GM10266 (cell line): Measurements from ENCODE around the gene PTPRE.

Source experiments
- DNase-seq: peaks from one replicate; pipeline ENCODE4 v3.0.0; 2012; ENCODE audit errors: extremely low spot score
- CTCF ChIP-seq: IDR thresholded peaks from 2 replicates; pipeline ENCODE4 v1.5.1; 2012; ENCODE audit warnings: mild to moderate bottlenecking, low read depth; ENCODE audit not compliant: control insufficient read depth, insufficient read depth; ENCODE audit errors: missing control alignments

PTPRE gene

GRCh38 chr10:128080231-128080630 lies 173.3 kb downstream of the PTPRE start:
- no peak for TF ChIP-seq CTCF

GRCh38 chr10:128080641-128081040 lies 173.7 kb downstream of the PTPRE start:
- TF ChIP-seq CTCF: no peak
- no peak for DNase-seq

More at GRCh38 chr10:128080231-128080630, 173.3 kb downstream of the PTPRE start:
- DNase-seq: no peak

GRCh38 chr10:128081222-128081621 lies 174.3 kb downstream of the PTPRE start:
- TF ChIP-seq CTCF: no peak
- DNase-seq: no peak

GRCh38 chr10:128081720-128082119 lies 174.8 kb downstream of the PTPRE start:
- TF ChIP-seq CTCF: no peak
- no peak for DNase-seq

- DNase-seq: no peak
- no peak for TF ChIP-seq CTCF
These were observed 176.4 kb downstream of the PTPRE start for GRCh38 chr10:128083191-128083895.

- DNase-seq: no peak
- no peak for TF ChIP-seq CTCF
These were observed 177.5 kb downstream of the PTPRE start for GRCh38 chr10:128084364-128084763.

- DNase-seq: no peak
- no peak for TF ChIP-seq CTCF
These were observed 178.1 kb downstream of the PTPRE start for GRCh38 chr10:128084991-128085390.
